ENCODE data around the gene AAK1. TPM values are rescaled to one million over a fixed set of nuclear protein-coding genes. Genes with fewer than 3 reads are reported as not detected.
"Not testable (repeated sequence)": the region's sequence is repeated elsewhere in the genome, so short reads cannot be mapped to it uniquely, and the experiment has no call there.

Gene AAK1
- total and polyA plus RNA-seq, 8 donors = 12.9 to 115 (median 66.8) TPM

DNA sequence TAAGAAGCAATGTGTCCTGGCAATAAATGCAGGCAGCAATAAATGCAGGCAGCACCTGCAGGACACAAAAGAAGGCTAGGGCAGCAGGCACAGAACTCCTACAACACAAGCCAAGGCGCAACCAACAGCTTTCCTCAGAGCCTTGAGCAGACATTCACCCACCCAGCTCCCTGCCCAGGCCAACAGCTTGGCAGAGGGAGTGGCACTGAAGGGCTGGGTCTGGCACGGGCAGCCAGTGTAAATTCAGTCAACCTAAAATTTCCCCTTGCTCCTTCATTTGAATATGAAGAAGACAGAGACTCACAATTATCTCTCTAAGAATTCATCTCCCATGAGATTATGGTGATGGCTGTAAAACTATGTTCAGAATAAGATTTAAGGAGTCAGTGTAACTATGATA lies 35.4 kb downstream of the AAK1 start:
- H3K27me3 ChIP-seq = no peaks in the 10 kb centered on the region
- H3K4me3 ChIP-seq = no peak overlapping the region
- peaks cover 11 to 45% (median 32%) of the 10 kb centered on the region in 4 donors for H3K4me1 ChIP-seq
- no peak for DNase-seq
- no peak overlapping the region for H3K27ac ChIP-seq
- H3K9me3 ChIP-seq = no peaks in the 10 kb centered on the region
- intact Hi-C loops (cut with DNase I; ENCODE audit: low total_unique reads) = no loop called here
- 53 to 77% (median 56%) methylated on average over 2 of the region's 2 CpGs for WGBS, 5 donors
- H3K36me3 ChIP-seq = peaks cover 0 to 4% (median under 1%) of the 10 kb centered on the region in 4 donors
- TF ChIP-seq, protein P1, sequence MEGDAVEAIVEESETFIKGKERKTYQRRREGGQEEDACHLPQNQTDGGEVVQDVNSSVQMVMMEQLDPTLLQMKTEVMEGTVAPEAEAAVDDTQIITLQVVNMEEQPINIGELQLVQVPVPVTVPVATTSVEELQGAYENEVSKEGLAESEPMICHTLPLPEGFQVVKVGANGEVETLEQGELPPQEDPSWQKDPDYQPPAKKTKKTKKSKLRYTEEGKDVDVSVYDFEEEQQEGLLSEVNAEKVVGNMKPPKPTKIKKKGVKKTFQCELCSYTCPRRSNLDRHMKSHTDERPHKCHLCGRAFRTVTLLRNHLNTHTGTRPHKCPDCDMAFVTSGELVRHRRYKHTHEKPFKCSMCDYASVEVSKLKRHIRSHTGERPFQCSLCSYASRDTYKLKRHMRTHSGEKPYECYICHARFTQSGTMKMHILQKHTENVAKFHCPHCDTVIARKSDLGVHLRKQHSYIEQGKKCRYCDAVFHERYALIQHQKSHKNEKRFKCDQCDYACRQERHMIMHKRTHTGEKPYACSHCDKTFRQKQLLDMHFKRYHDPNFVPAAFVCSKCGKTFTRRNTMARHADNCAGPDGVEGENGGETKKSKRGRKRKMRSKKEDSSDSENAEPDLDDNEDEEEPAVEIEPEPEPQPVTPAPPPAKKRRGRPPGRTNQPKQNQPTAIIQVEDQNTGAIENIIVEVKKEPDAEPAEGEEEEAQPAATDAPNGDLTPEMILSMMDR (IDR thresholded peaks at IDR 0.05) = no peak
- TF ChIP-seq EP300 (IDR thresholded peaks at IDR 0.05) = no peak
- no peak for TF ChIP-seq POLR2AphosphoS5 (IDR thresholded peaks at IDR 0.05)
- no peak for TF ChIP-seq POLR2A (IDR thresholded peaks at IDR 0.05)

DNA sequence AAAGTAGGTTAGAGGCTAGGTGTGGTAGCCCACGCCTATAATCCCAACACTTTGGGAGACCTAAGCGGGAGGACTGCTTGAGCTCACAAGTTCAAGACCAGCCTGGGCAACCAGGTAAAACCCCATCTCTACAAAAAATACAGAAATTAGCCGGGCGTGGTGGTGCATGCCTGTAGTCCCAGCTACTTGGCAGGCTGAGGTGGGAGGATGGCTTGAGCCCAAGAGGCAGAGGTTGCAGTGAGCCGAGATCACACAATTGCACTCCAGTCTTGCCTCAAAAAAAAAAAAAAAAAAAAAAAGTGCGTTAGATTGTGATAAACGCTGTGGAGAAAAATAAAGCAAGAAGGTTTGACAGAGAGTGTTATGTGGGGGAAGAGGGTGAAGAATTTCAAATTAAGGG lies 36.8 kb downstream of the AAK1 start:
- H3K27ac ChIP-seq; H3K4me3 ChIP-seq; DNase-seq; intact Hi-C loops (cut with DNase I; ENCODE audit: low total_unique reads); H3K27me3 ChIP-seq; H3K36me3 ChIP-seq; H3K9me3 ChIP-seq: not testable (repeated sequence)
- peaks cover 11 to 48% (median 34%) of the 10 kb centered on the region in 4 donors for H3K4me1 ChIP-seq
- WGBS, 5 donors = 53 to 77% (median 65%) methylated on average over 7 of the region's 7 CpGs

DNA sequence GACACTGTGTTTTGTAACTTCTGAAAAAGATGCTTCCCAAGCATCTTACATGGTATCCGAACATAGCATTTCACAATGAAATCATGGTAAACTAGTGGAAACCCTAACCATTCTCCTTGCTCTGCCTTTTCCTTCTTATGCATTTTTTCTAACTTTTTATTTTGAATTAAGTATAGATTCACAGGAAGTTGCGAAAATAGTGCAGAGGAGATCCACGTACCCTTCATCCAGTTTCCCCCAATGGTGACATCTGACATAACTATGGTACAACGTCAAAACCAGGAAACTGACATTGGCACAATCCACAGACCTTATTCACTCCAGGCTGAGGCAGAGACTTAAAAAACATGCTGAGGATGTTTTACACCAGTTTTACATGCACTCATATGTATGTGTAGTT lies 38.3 kb downstream of the AAK1 start:
- Histone ChIP-seq H3K4me1 (peaks cover 23 to 63% (median 45%) of the 10 kb centered on the region in 4 donors), H3K4me3 (no peak overlapping the region), H3K9me3 (no peaks in the 10 kb centered on the region), H3K27ac (no peak overlapping the region), H3K36me3 (no peaks in the 10 kb centered on the region), H3K27me3 (no peaks in the 10 kb centered on the region)
- intact Hi-C loops (cut with DNase I; ENCODE audit: low total_unique reads) = no loop called here
- TF ChIP-seq POLR2AphosphoS5 (IDR thresholded peaks at IDR 0.05) (no peak), EP300 (IDR thresholded peaks at IDR 0.05) (no peak), POLR2A (IDR thresholded peaks at IDR 0.05) (no peak)
- TF ChIP-seq, protein P1 (IDR thresholded peaks at IDR 0.05) = no peak
- 91 to 93% (median 91%) methylated on average over 4 of the region's 4 CpGs for WGBS, 5 donors
- no peak for DNase-seq

DNA sequence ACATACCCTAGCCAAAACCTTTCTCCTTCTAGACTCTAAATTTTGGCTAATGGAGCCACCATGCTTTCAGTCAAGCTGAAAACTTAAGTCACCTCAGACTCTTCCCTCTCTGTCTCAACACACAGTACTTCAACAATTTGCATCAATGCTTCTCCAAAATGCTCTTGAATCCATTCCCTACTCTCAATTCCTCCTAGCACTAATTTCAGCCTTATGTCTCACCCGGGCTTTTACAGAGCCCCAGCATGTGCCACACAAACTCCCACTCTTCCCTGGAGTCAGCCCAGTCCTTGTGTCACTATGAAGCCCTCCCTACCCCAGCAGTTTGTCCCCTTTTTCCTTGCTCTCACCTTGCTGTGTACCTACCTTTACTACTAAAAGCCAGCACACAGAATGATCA lies 38.7 kb downstream of the AAK1 start:
- no peak for TF ChIP-seq EP300 (IDR thresholded peaks at IDR 0.05)
- TF ChIP-seq POLR2AphosphoS5 (IDR thresholded peaks at IDR 0.05) = no peak
- no peaks in the 10 kb centered on the region for H3K27me3 ChIP-seq
- H3K36me3 ChIP-seq = no peaks in the 10 kb centered on the region
- peak overlapping the region in 1 of 5 donors; percentile 10 for H3K27ac ChIP-seq
- no peak for DNase-seq
- peaks cover 23 to 64% (median 46%) of the 10 kb centered on the region in 4 donors for H3K4me1 ChIP-seq
- intact Hi-C loops (cut with DNase I; ENCODE audit: low total_unique reads) = no loop called here
- WGBS, 5 donors = 35 to 93% (median 85%) methylated on average over 1 of the region's 1 CpG
- no peaks in the 10 kb centered on the region for H3K9me3 ChIP-seq
- no peak overlapping the region for H3K4me3 ChIP-seq

DNA sequence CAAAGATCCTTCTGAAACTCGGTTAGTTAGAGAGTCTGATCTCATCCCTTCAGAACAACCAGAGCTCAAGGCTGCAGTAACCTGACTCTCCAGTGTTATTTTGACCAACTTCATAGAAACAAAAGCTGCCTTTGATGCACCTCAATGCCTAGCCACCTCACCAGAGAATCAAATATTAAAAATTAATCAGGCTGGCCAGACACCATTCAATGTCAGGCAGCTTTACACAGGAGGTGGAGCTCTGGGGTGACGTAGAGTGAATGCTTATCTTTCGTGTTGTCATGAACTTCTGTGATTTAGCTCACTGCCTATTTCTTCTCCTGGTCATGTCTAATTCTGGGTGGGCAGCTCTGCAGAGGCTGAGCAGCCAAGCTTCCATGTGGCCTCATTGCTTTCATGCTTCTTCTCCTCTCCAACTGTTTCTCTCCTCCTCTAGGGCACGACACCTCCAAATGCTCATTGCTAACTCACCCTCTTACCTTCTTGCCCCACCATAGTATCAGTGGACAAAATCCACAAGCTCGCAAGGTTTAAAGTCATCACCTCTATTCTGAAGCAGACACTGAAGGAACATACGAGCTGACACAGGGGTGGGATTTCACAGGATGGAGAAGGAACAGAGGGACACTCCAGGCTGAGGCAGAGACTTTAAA lies 39.4 kb downstream of the AAK1 start:
- H3K9me3 ChIP-seq = no peaks in the 10 kb centered on the region
- no peaks in the 10 kb centered on the region for H3K27me3 ChIP-seq
- intact Hi-C loops (cut with DNase I; ENCODE audit: low total_unique reads) = no loop called here
- DNase-seq = peak in 1 of 2 donors; percentile 30
- peaks cover 23 to 64% (median 46%) of the 10 kb centered on the region in 4 donors for H3K4me1 ChIP-seq
- WGBS, 5 donors = 56 to 66% (median 58%) methylated on average over 6 of the region's 6 CpGs
- TF ChIP-seq POLR2AphosphoS5 (IDR thresholded peaks at IDR 0.05) (no peak), POLR2A (IDR thresholded peaks at IDR 0.05) (no peak), EP300 (IDR thresholded peaks at IDR 0.05) (no peak)
- TF ChIP-seq, protein P1 (IDR thresholded peaks at IDR 0.05) = no peak
- no peaks in the 10 kb centered on the region for H3K36me3 ChIP-seq
- no peak overlapping the region for H3K4me3 ChIP-seq
- H3K27ac ChIP-seq = peak overlapping the region in 1 of 5 donors; percentile 10

All from stomach (tissue), 9 donors.